TTC549 (cell line): Measurements from ENCODE around the gene SIT1.
"Not testable (repeated sequence)": the region's sequence is repeated elsewhere in the genome, so short reads cannot be mapped to it uniquely, and the experiment has no call there.

Experiments
- FAIRE-seq: peaks from 2 replicates; lab custom pipeline; 2012; peaks lifted over from hg19 to GRCh38; lab: Jason Lieb, UNC

The SIT1 gene

GRCh38 chr9:35636135-35636876 lies 14.4 kb downstream of the SIT1 start:
- FAIRE-seq, result no peak

GRCh38 chr9:35635730-35636129 lies 15.0 kb downstream of the SIT1 start:
- no peak for FAIRE-seq

GRCh38 chr9:35629597-35629996 lies 21.1 kb downstream of the SIT1 start:
- no peak for FAIRE-seq

GRCh38 chr9:35628389-35628991 lies 22.2 kb downstream of the SIT1 start:
- no peak for FAIRE-seq

GRCh38 chr9:35627575-35627974 lies 23.2 kb downstream of the SIT1 start:
- no peak for FAIRE-seq

GRCh38 chr9:35619800-35620158 lies 31.0 kb downstream of the SIT1 start:
- no peak for FAIRE-seq

GRCh38 chr9:35618854-35619799 lies 31.6 kb downstream of the SIT1 start:
- FAIRE-seq, result no peak

GRCh38 chr9:35618325-35618727 lies 32.4 kb downstream of the SIT1 start, which contains the start of gene CD72:
CD72 (minus strand) TSS chr9:35618413; CDS start chr9:35618303, 110 bp downstream.
- FAIRE-seq, result no peak

GRCh38 chr9:35617548-35617947 lies 33.2 kb downstream of the SIT1 start:
- FAIRE-seq, result no peak

- FAIRE-seq, result no peak
Observed at GRCh38 chr9:35616681-35617459, 33.9 kb downstream of the SIT1 start.

GRCh38 chr9:35615981-35616680 lies 34.6 kb downstream of the SIT1 start:
- no peak for FAIRE-seq

GRCh38 chr9:35612843-35613242 lies 37.9 kb downstream of the SIT1 start:
- FAIRE-seq, result no peak

GRCh38 chr9:35612066-35612465 lies 38.7 kb downstream of the SIT1 start:
- not testable (repeated sequence) for FAIRE-seq

- FAIRE-seq, result no peak
Observed at GRCh38 chr9:35611230-35611797, 39.4 kb downstream of the SIT1 start.

- no peak for FAIRE-seq
Observed at GRCh38 chr9:35609820-35610163, 40.9 kb downstream of the SIT1 start.

- no peak for FAIRE-seq
Observed at GRCh38 chr9:35609001-35609819, 41.5 kb downstream of the SIT1 start.

GRCh38 chr9:35608221-35608620 lies 42.5 kb downstream of the SIT1 start:
- no peak for FAIRE-seq

GRCh38 chr9:35606726-35607125 lies 44.0 kb downstream of the SIT1 start:
- no peak for FAIRE-seq

- no peak for FAIRE-seq
Observed at GRCh38 chr9:35606138-35606504, 44.6 kb downstream of the SIT1 start.

- FAIRE-seq, result no peak
Observed at GRCh38 chr9:35605351-35606137, 45.2 kb downstream of the SIT1 start.
